ENCODE data around the gene PRR29.

GRCh38 chr17:64008830-64009229 is 10.7 kb downstream of the PRR29 start:
- TF ChIP-seq CTCF (conservative IDR thresholded peaks at IDR 0.05) (no peak), ZFX (IDR thresholded peaks at IDR 0.05) (no peak)

Data from C4-2B (cell line).